HFFc6 (cell line): ENCODE data around the gene APCDD1. TPM values are rescaled to one million over a fixed set of nuclear protein-coding genes. Genes with fewer than 3 reads are reported as not detected.
"Not testable (repeated sequence)": the region's sequence is repeated elsewhere in the genome, so short reads cannot be mapped to it uniquely, and the experiment has no call there.

Experiments used
- DNase-seq: peaks from one replicate; pipeline ENCODE4 v3.0.0-alpha.2; 2018
- H3K27ac Mint-ChIP-seq: 2 replicates; pipeline ENCODE4 v1.8.0; 2020; ENCODE audit warnings: mild to moderate bottlenecking, mixed read lengths
- H3K27me3 Mint-ChIP-seq: 2 replicates; pipeline ENCODE4 v1.8.0; 2021; ENCODE audit warnings: mild to moderate bottlenecking, moderate library complexity, mixed read lengths; ENCODE audit not compliant: insufficient read depth
- H3K36me3 Mint-ChIP-seq: 2 replicates; pipeline ENCODE4 v1.8.0; 2021; ENCODE audit warnings: low read depth, mixed read lengths
- H3K4me1 Mint-ChIP-seq: 2 replicates; pipeline ENCODE4 v1.8.0; 2020; ENCODE audit warnings: low read depth, mixed read lengths
- H3K4me3 Mint-ChIP-seq: 2 replicates; pipeline ENCODE4 v1.8.0; 2020; ENCODE audit warnings: mild to moderate bottlenecking, moderate library complexity, mixed read lengths
- H3K9me3 Mint-ChIP-seq: 2 replicates; pipeline ENCODE4 v1.8.0; 2020; ENCODE audit warnings: mild to moderate bottlenecking, mixed read lengths
- CTCF ChIP-seq: fragments of 200-600 bp; sonication (generic); IDR thresholded peaks from 2 replicates; pipeline ENCODE4 v1.5.0; 2021; ENCODE audit warnings: antibody characterized with exemption, mild to moderate bottlenecking
- total RNA-seq, 6 experiments: library from RNA; stranded (reverse); fragmentation: NEBNext Ultra II Directional; extraction: Animal tissue kit (Norgen Biotek cat#: 25700); gene quantifications; 2 replicates in 1 of 6; 3 replicates in 5 of 6; pipeline ENCODE4 v1.2.3, GENCODE V29; 2021

APCDD1 gene
- total RNA-seq, 6 experiments from 2014 or later = 0.12 TPM; not detected in 5

- Mint-ChIP-seq H3K27ac (no peak overlapping the region), H3K36me3 (peaks cover 17% of the 10 kb centered on the region), H3K27me3 (no peaks in the 10 kb centered on the region; the same call in 1 of the 2 replicates), H3K4me3 (no peak overlapping the region), H3K4me1 (peaks cover 51% of the 10 kb centered on the region), H3K9me3 (no peaks in the 10 kb centered on the region)
- TF ChIP-seq CTCF = no peak
- no peak for DNase-seq
These were observed 78.7 kb downstream of the APCDD1 start for GRCh38 chr18:10533111-10533510.

- no peak for TF ChIP-seq CTCF
- no peaks in the 10 kb centered on the region; the same call in 1 of the 2 replicates for H3K27me3 Mint-ChIP-seq
- H3K9me3 Mint-ChIP-seq = no peaks in the 10 kb centered on the region
- peak overlapping the region; percentile 57 for H3K27ac Mint-ChIP-seq
- H3K36me3 Mint-ChIP-seq = peaks cover 34% of the 10 kb centered on the region
- no peak for DNase-seq
- peaks cover 22% of the 10 kb centered on the region for H3K4me1 Mint-ChIP-seq
- no peak overlapping the region for H3K4me3 Mint-ChIP-seq
These were observed 81.8 kb downstream of the APCDD1 start for GRCh38 chr18:10536280-10536679.

- Mint-ChIP-seq H3K9me3 (no peaks in the 10 kb centered on the region), H3K27me3 (no peaks in the 10 kb centered on the region; the same call in 1 of the 2 replicates), H3K36me3 (peaks cover 46% of the 10 kb centered on the region), H3K4me3 (no peak overlapping the region), H3K4me1 (peaks cover 25% of the 10 kb centered on the region), H3K27ac (no peak overlapping the region)
- TF ChIP-seq CTCF = no peak
- DNase-seq = no peak
These were observed 83.3 kb downstream of the APCDD1 start for GRCh38 chr18:10537765-10538164.

- peaks cover 34% of the 10 kb centered on the region for H3K4me1 Mint-ChIP-seq
- H3K36me3 Mint-ChIP-seq = peaks cover 51% of the 10 kb centered on the region
- not testable (repeated sequence) for H3K27me3 Mint-ChIP-seq, DNase-seq, H3K27ac Mint-ChIP-seq, H3K9me3 Mint-ChIP-seq, H3K4me3 Mint-ChIP-seq
These were observed 84.7 kb downstream of the APCDD1 start for GRCh38 chr18:10539124-10539523.

Other genes starting within 250 kb of the APCDD1 start
- gene NAPG, start 71.4 kb downstream of the APCDD1 start, total RNA-seq = 10 to 100 TPM; 35.1 to 40.2 (median 37.9) TPM